Activated CD4-positive, alpha-beta T cell treated with anti-CD3 and anti-CD28 coated beads, Interleukin-2, amount 50 U/mL, for 1 hour (primary cell): Measurements from ENCODE around the gene DCTN1.

ENCODE experiments used
- DNase-seq: peaks from one replicate; pipeline ENCODE4 v3.0.0-alpha.2; 2020

Gene DCTN1

GRCh38 chr2:74316627-74317295 is 63.4 kb downstream of the DCTN1 start:
- DNase-seq, result no peak

GRCh38 chr2:74314107-74314506 is 66.0 kb downstream of the DCTN1 start:
- DNase-seq, result no peak

- no peak for DNase-seq
Measured at GRCh38 chr2:74313497-74313896, 66.6 kb downstream of the DCTN1 start.

- DNase-seq, result no peak
Measured at GRCh38 chr2:74312913-74313312, 67.2 kb downstream of the DCTN1 start.
